Muscle of back (tissue), 11 donors: ENCODE measurements around the gene SNUPN. TPM values are rescaled to one million over a fixed set of nuclear protein-coding genes. Genes with fewer than 3 reads are reported as not detected.
A peak's percentile ranks its signal among the peaks of the same experiment; 100 is the strongest.
"Not testable (repeated sequence)": the region's sequence is repeated elsewhere in the genome, so short reads cannot be mapped to it uniquely, and the experiment has no call there.

Source experiments
- DNase-seq, 3 donors: peaks; one replicate each; pipeline versions ENCODE4 v3.0.0 to v3.0.0-alpha.2; 2013
- polyA plus RNA-seq, 10 donors: library from polyadenylated mRNA; unstranded; fragments of 120-200 nt; gene quantifications; one replicate each; pipeline ENCODE4 v1.2.1, GENCODE V29; 2013; ENCODE audit not compliant: insufficient read length in 10 of 10

SNUPN gene
- polyA plus RNA-seq, 10 donors = 16.7 to 25.5 (median 20.2) TPM

DNA sequence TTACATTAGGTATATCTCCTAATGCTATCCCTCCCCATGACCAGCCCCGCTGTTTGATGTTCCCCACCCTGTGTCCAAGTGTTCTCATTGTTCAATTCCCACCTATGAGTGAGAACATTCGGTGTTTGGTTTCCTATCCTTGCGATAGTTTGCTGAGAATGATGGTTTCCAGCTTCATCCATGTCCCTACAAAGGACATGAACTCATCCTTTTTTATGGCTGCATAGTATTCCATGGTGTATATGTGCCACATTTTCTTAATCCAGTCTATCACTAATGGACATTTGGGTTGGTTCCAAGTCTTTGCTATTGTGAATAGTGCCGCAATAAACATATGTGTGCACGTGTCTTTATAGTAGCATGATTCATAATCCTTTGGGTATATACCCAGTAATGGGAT lies 39.1 kb downstream of the SNUPN start:
- not testable (repeated sequence) for DNase-seq

DNA sequence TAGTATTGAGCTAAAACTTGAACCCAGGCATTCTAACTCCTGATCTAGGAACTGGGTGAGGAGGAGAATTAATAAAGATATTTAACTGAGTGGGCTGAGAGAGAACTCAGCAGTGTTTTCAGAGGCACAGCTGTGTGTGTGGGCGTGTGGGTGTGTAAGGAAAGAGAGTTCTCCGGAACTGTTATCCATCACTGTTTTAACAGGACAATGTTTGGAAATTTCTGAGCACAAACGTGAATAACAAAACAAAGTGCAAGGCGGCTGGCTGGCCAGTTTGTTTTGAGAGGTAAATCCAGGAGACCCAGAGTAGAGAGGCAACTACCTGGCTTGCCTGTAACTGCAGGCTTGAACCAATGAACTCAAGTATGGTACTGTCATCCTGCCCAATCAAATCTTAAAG lies 41.4 kb downstream of the SNUPN start:
- DNase-seq = no peak

DNA sequence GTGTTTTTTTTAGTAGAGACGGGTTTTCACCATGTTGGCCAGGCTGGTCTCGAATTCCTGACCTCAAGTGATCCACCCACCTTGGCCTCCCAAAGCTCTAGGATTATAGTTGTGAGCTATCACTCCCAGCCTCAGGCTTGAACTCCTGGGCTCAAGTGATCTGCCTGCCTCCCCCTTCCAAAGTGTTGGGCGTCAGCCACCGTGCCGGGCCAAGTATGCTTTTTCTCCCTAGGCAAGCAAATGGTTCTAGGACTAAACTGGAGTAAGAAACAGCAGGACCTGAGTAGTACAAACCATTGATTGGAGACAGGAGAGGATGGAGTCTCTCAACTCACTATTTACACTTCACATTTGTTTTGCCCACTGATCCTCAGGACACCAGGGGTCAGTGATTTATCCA lies 41.8 kb downstream of the SNUPN start:
- DNase-seq = peak in 2 of 3 donors; percentile 23 to 36

DNA sequence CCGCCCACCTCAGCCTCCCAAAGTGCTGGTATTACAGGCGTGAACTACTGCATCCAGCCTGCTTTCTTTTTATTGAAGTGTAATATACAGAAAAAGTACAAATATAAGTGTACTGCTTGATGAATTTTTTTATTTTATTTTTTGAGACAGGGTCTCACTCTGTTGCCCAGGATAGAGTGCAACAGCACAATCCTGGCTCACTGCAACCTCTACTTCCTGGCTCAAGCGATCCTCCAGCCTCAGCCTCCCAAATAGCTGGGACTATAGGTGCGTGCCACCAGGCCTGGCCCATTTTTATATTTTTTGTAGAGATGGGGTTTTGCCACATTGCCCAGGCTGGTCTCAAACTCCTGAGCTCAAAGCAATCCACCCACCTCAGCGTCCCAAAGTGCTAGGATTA lies 42.6 kb downstream of the SNUPN start:
- not testable (repeated sequence) for DNase-seq

DNA sequence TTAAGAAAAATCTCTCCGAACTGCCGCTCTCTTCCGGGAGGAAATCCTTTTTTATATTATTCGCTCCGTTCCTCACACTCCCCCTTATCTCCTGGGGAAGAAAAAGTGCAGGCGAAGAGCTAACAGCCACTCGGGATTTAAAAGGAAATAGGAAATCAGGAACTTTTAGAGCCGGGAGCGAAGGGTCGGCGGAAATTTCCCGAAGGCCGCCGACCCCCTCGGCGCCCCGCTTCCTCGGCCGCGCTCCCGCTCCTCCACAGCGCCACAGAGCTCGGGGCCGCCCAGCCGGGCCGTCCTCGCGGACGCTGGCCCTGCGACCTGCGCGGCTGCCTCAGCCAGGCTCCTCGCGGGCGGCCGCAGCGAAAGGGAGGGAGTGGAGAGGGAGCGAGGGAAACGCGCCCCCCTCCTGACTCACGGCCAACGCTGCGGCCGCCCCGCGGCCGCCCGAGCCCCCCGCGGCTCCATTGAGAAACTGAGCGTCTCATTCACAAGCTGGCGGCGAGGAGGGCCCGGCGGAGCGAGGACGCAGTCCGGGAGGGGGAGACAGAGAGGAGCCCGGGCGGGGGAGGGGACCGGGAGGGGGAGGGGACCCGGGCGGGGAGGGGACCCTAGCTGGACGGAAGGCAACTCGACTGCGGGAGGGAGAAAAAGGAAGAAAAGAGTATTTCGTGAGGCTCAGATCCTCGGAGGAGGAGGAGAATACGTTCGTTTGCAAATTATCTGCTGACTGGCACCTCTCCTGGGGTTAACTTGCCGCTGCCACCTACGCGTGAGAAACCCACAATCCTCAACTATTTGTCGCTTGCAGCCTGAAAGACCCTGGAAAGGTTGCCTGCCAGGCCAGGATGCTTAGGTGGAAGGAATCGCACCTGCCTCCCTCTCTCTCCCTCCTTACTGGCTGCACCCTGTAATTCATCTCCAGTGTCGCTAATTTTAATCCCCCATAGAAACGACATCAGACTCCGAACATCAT lies 46.3 kb downstream of the SNUPN start, which contains the start of gene PTPN9:
Gene PTPN9, minus strand, starts transcription at position 368 of the 973 bp plus-strand sequence. CDS start 539 bp downstream, outside the sequence.
- peak; percentile 83 to 92 (median 90) for DNase-seq

DNA sequence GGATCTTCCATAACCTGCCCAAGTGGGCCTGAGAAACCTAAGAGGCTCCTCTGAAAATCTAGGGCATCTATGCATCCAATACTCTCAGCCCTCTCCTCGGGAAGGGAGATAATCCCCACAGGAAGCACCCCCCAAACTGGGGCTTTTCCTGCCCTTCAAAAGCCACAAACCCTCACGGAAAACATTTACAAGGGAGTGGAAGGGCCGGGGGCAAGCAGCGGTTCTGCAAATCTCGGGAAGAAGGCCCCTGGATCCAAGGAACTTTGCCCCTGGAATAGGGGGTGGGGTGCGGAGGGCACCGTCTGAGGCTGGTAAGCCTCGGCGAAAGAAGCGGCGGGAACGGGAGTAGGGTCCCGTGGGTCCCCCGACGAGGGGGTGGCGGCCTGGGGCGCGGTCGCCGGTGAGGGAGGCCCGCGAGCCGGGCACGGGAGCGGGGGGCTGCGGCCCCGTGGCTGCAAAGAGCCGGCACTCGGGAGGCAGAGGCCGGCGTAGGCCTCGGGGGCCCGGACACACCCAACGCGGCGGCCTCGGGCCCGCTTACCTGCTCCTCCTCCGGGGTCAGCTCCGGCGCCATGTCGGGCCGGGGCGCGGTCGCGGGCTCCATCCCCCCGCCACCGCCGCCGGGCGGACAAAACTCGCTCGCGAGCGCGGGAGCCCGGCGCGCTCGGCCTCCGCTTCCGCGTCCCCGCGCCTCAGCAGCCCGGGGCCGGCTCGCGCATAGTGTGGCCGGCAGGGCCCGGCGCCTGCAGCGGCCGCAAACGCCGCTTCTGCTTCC lies 47.2 kb downstream of the SNUPN start:
- DNase-seq = peak in 1 of 3 donors; percentile 11

DNA sequence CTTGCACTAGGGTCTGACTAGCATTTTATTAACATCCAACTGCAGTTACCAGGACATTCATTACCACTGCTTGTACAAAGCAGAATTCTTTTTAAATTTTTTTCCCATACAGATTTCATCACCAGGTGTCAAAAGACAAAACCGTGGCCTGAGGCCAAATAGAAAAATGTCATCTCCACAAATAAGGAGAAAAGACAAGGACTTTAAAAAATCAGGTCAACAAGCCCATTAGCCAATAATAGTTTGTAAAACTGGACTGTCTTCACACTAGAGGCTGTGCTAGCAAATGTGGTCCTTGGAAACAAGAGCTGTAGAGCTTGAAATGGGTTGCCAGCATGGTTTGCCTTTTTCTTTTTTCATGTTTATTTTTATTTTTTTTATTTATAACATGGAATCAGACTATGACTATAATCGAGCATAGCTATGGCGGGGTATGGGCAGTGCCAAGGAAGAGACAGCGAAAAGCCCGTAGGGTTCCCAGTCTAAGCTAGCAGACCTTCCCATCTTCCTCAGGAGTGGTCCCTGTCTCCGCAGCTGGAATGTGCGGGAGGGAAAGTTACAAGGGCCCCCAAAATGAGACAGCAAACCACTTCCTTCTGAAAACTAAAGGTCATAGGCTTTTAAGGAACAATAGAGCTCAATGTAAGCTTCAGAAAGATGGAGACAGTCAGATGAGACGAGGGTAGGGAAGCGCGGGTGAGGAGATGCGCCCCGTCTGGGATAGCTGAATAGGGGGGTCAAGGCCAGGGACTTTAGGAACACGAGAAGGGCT lies 47.9 kb downstream of the SNUPN start:
- peak in 2 of 3 donors; percentile 20 to 63 for DNase-seq

DNA sequence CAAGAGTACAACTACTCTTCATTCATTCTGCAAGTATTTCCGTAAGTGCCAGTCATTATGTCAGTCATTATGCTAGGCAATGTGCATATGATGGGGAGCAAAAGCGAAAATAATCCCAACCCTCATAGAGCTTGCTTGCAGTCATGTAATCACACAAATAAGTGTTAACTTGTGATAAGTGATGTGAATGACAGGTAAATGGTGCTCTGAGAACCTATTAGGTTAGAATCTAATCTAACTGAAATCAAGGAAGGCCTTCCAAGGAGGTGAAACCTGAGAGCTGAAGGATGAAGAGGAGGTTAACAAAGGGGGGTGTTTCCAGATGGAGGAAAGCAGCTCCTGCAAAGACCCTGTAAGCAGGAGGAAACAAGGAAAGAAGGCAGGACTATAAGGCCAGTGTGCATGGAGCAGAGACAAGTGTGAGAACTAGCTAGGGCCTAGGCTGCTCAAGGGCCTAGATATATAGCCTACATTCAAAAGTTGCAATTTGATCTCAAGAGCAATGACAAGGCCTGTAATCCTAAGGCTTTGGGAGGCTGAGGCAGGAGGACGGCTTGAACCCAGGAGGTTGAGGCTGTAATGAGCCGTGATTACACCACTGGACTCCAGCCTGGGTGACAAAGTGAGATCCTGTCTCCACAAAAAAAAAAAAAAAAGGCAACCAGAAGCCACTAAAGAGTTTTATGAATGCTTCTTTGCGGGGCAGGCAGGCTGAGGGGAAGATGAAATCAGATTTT lies 51.7 kb downstream of the SNUPN start:
- DNase-seq = no peak

DNA sequence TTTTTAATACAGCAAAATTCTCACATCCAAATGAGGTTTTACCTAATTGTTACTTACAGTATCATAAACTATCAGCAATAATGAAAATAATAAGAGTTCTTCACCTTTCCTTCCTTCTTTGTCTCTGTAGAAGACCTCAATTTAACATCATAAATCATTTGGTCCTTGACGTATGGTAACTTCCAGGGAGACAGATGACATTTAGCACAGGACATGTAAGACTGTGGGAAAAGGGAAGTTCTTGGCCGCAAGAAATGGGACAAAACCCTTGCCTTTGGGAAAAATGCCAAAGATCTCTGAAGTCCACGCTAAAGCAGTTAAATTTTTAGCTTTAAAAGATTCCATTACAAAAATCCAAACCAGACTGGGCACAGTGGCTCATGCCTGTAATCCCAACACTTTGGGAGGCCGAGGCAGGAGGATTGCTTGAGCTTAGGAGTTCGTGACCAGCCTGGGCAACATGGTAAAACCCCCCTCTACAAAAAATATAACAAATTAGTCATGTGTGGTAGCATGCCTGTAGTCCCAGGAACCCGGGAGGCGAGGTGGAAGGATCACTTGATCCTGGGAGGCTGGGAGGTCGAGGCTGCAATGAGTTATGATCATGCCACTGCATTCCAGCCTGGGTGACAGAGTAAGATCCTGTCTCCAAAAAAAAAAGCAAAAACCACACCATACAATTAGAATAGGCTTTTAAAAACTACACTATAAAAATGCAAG lies 55.2 kb downstream of the SNUPN start:
- peak in 1 of 3 donors; percentile 15 for DNase-seq

DNA sequence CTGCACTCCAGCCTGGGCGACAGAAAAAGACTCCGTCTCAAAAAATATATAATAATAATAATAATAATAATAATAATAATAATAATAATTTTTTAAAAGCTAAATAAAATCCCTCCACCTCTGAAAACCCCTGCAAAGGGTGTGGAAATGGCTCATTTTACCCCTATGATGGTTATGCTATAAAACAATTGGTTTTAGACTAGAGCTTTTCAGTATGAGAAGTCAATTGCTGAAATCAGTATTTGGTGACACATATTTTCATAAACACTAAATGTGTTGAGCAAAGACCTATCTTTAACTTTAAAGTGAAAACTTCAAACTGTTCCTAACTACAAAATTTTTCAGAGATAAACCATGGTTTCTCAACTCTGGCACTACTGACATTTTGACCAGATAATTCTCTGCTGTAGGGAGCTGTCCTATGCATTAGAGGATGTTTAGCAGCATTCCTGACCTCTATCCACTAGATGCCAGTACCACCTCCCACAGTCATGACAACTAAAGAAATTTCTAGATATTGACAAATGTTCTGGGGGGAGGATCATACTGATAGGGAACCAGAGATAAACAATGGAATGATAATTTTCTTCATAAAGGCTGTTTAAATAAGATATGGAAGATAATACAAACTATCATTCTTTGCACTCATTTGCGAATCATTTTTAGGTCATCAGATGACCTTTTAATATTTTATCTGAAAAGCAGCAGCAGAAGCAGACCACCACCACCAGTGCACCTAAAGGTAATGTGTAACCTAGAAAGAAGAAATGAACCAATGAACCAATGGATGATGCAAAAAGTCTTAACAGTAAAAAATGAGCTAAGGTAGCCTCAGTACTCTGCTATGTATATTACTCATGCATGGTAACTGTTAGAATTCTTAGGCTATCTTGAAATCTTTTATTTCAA lies 60.2 kb downstream of the SNUPN start:
- no peak for DNase-seq

DNA sequence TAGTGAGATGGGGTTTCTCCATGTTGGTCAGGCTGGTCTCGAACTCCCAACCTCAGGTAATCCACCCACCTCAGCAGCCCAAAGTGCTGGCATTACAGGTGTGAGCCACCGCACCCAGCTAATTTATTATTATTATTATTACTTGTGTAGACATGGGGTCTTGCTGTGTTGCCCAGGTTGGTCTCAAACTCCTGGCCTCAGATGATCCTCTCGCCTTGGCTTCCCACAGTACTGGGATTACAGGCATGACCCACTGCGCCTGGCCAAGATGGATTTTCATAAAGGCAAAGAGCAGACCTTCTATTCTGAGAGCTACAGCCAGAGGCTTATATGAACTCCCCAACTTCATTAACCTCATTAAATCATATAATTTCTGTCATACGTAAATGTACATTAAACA lies 63.6 kb downstream of the SNUPN start:
- no peak for DNase-seq

DNA sequence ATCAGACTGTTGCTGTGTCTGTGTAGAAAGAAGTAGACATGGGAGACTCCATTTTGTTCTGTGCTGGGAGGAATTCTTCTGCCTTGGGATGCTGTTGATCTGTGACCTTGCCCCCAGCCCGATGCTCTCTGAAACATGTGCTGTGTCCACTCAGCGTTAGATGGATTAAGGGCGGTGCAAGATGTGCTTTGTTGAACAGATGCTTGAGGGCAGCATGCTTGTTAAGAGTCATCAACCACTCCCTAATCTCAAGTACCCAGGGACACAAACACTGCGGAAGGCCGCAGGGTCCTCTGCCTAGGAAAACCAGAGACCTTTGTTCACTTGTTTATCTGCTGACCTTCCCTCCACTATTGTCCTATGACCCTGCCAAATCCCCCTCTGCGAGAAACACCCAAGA lies 66.2 kb downstream of the SNUPN start:
- not testable (repeated sequence) for DNase-seq

DNA sequence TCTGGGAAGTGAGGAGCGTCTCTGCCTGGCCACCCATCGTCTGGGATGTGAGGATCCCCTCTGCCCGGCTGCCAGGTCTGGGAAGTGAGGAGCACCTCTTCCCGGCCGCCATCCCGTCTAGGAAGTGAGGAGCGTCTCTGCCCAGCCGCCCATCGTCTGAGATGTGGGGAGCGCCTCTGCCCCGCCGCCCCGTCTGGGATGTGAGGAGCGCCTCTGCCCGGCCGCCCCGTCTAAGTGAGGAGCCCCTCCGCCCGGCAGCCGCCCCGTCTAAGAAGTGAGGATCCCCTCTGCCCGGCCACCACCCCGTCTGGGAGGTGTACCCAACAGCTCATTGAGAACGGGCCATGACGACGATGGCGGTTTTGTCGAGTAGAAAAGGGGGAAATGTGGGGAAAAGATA lies 66.6 kb downstream of the SNUPN start:
- DNase-seq = not testable (repeated sequence)

DNA sequence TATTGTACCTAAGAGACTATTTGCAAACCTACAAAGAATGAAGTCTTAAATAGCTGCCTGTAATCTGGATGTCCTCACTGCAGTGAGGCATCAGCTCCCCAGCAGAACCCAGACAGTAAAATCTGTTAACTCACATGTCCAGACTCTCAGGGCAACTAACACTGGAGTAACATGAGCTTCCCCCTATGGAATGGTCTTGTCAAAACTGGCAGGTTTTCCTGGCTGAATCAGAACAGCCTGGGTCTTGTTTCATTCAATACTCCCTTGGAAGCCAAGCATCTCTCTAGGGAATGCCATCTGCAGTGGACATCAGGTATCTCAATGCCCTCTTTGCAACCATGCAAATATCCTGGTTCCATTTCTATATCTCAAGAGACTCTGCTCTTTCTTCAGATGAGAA lies 70.8 kb downstream of the SNUPN start:
- peak in 2 of 3 donors; percentile 22 to 23 for DNase-seq

DNA sequence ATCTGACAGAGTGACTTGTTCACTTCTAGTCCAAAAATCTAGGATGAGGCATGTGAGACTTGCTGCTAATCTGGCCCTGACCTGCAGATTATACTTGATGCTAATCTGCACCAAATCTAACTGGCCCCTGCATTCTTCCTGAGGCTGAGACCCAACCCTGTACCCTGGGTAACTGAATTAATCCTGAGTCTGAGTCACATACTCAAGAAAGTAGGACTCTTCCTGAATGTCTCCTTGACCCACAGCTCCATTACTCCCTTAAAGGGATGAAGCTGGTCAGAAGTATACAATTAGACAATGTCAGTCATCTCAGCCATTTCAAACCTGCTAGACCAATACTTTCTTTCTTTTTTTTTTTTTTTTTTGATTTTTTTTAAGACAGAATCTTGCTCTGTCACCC lies 71.9 kb downstream of the SNUPN start:
- DNase-seq = no peak

DNA sequence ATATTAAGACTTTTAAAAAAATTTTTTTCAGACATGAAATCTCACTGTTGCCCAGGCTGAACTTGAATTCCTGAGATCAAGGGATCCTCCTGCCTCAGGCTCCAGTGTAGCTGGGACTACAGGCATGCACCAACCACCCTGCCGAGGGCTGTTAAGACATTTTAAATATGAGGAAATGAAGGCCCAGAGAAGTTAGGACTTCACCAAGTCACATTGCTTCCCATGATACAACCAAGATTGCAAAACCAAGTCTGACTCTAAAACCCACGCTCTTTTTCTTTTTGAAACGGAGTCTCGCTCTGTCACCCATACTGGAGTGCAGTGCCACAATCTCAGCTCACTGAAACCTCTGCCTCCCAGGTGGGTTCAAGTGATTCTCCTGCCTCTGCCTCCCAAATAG lies 74.4 kb downstream of the SNUPN start:
- DNase-seq = no peak
